ENCODE data around the gene NAALADL2. TPM values are rescaled to one million over a fixed set of nuclear protein-coding genes. Genes with fewer than 3 reads are reported as not detected.

Gene NAALADL2
- total RNA-seq, 1 experiment from 2014 or later, result 1.6 TPM

- Histone ChIP-seq H3K27ac (ENCODE audit: insufficient read length, low read depth, low read length) (no peak overlapping the region), H3K79me1 (ENCODE audit: insufficient read depth, low read depth, low read length, poor library complexity, severe bottlenecking) (no peaks in the 10 kb centered on the region), H4K20me1 (ENCODE audit: control insufficient read depth, insufficient read depth, insufficient read length) (no peaks in the 10 kb centered on the region), H3K56ac (ENCODE audit: insufficient read length, low read depth, low read length) (no peak overlapping the region), H3K27me3 (ENCODE audit: insufficient read depth, low read length) (no peaks in the 10 kb centered on the region), H4K91ac (ENCODE audit: insufficient read length, low read depth, low read length) (no peak overlapping the region), H2BK5ac (ENCODE audit: insufficient read length, low read length) (no peak overlapping the region), H3K4me1 (ENCODE audit: insufficient read depth, low read length) (no peaks in the 10 kb centered on the region), H2BK12ac (ENCODE audit: insufficient read length, low read depth, low read length) (no peak overlapping the region), H2BK15ac (ENCODE audit: low read depth, low read length) (no peak overlapping the region), H2BK20ac (ENCODE audit: low read depth, low read length, poor library complexity, severe bottlenecking) (no peak overlapping the region), H2AFZ (ENCODE audit: low read length) (no peak overlapping the region), H3K4ac (ENCODE audit: low read depth, low read length) (no peak overlapping the region), H4K5ac (ENCODE audit: insufficient read length, low read depth, low read length) (no peak overlapping the region), H3K23ac (ENCODE audit: insufficient read length, low read depth, low read length) (no peak overlapping the region), H3K14ac (ENCODE audit: insufficient read depth, low read length) (no peak overlapping the region), H3K79me2 (ENCODE audit: insufficient read depth, low read length) (no peaks in the 10 kb centered on the region), H3T11ph (ENCODE audit: low read length) (no peak overlapping the region), H4K8ac (replicated peaks; ENCODE audit: insufficient read length, low read depth, low read length) (no peak overlapping the region), H3K9me3 (ENCODE audit: control insufficient read depth, low read depth, low read length) (no peaks in the 10 kb centered on the region), H3K4me2 (ENCODE audit: insufficient read depth, insufficient read length, low read length) (no peak overlapping the region), H2AK5ac (ENCODE audit: insufficient read length, low read length) (no peak overlapping the region), H3K23me2 (ENCODE audit: insufficient read length, low read depth, low read length, poor library complexity, severe bottlenecking) (no peaks in the 10 kb centered on the region), H3K18ac (ENCODE audit: insufficient read length, low read depth, low read length) (no peak overlapping the region), H3K9ac (ENCODE audit: extremely low read depth, insufficient read length, low read length) (no peak overlapping the region), H2BK120ac (ENCODE audit: low read depth, low read length, poor library complexity, severe bottlenecking) (no peak overlapping the region)
- no peak for TF ChIP-seq CTCF (conservative IDR thresholded peaks at IDR 0.05)
- Mint-ChIP-seq H3K36me3 (ENCODE audit: insufficient read depth in 1 of 3, low read depth in 3 of 3) (no peaks in the 10 kb centered on the region), H3K9me3 (no peaks in the 10 kb centered on the region), H3K4me3 (no peak overlapping the region), H3K27me3 (ENCODE audit: low read depth) (no peaks in the 10 kb centered on the region), H3K4me1 (peaks cover 0 to 2% of the 10 kb centered on the region in 2 experiments; a peak in 2 of 4 replicates), H3K27ac (no peak overlapping the region)
- no peak for DNase-seq
- WGBS (ENCODE audit: extremely low coverage, insufficient read length, low lambda C conversion rate), result no CpG with 5 or more reads among the region's 1 CpG
Observed at GRCh38 chr3:175664911-175665310, 805.8 kb downstream of the NAALADL2 start.

Measured in H9 (cell line).